H1 (cell line): ENCODE measurements around the gene ARHGEF7. TPM values are rescaled to one million over a fixed set of nuclear protein-coding genes. Genes with fewer than 3 reads are reported as not detected.

Source experiments
- ASH2L ChIP-seq: fragments of 200-600, 300-600 bp; sonication (generic); IDR thresholded peaks from one replicate; pipeline ENCODE4 v1.7.1; 2017; ENCODE audit warnings: low read length
- BCL11A ChIP-seq, 2 experiments: IDR thresholded peaks; one replicate each; pipeline ENCODE4 v1.6.1; 2011; ENCODE audit warnings: low read depth in 2 of 2, low read length in 2 of 2, mild to moderate bottlenecking in 2 of 2
- CHD7 ChIP-seq: fragments of 300-600 bp; sonication (generic); IDR thresholded peaks from 2 replicates; pipeline ENCODE4 v1.7.1; 2012; ENCODE audit warnings: low read length, moderate library complexity, mild to moderate bottlenecking, inconsistent platforms; ENCODE audit not compliant: insufficient replicate concordance
- CTBP2 ChIP-seq: IDR thresholded peaks from 2 replicates; pipeline ENCODE4 v1.7.0; 2011; ENCODE audit warnings: borderline replicate concordance, mild to moderate bottlenecking, moderate library complexity, mixed read lengths, low read length; ENCODE audit not compliant: insufficient read depth, insufficient read length
- JUND ChIP-seq: IDR thresholded peaks from 2 replicates; pipeline ENCODE4 v1.6.1; 2011; ENCODE audit warnings: mild to moderate bottlenecking, improper control_type of control experiment, low read length
- KDM1A ChIP-seq: fragments of 200-600, 300-600 bp; sonication (generic); IDR thresholded peaks from 2 replicates; pipeline ENCODE4 v1.7.1; 2016; ENCODE audit warnings: mild to moderate bottlenecking, low read length, borderline replicate concordance
- NRF1 ChIP-seq: IDR thresholded peaks from 2 replicates; pipeline ENCODE4 v1.6.1; 2011; ENCODE audit warnings: mild to moderate bottlenecking, low read depth, low read length, improper control_type of control experiment
- POLR2AphosphoS5 ChIP-seq: IDR thresholded peaks from 2 replicates; pipeline ENCODE4 v1.6.1; 2011; ENCODE audit warnings: low read depth, low read length
- RXRA ChIP-seq: IDR thresholded peaks from 2 replicates; pipeline ENCODE4 v1.6.1; 2011; ENCODE audit warnings: low read depth, mild to moderate bottlenecking, low read length, moderate library complexity; ENCODE audit not compliant: insufficient read depth
- polyA plus RNA-seq, 7 experiments: library from polyadenylated mRNA; depleted of rRNA in 3 of 7; stranded (reverse) in 5 of 7; unstranded in 2 of 7; fragments of >200 nt in 5 of 7; fragments of 200-250 nt in 2 of 7; gene quantifications; 1 replicate in 5 of 7; 2 replicates in 1 of 7; 4 replicates in 1 of 7; pipeline versions ENCODE4 v1.2.1 to v1.2.3, GENCODE V29; 2011 to 2013; ENCODE audit warnings: missing spikeins in 2 of 7, mixed read lengths in 2 of 7
- total RNA-seq: library from RNA; stranded (reverse); fragmentation: NEBNext Ultra II Directional; extraction: Animal tissue kit (Norgen Biotek cat#: 25700); gene quantifications from 2 replicates; pipeline ENCODE4 v1.2.1, GENCODE V29; 2021

The ARHGEF7 gene
- total and polyA plus RNA-seq, 2 of the 8 experiments (the other 6 are each of a cell fraction or from before 2014, with no cell fraction given) = 26.2 to 56.5 TPM

GRCh38 chr13:111248822-111249221, 133.7 kb downstream of the ARHGEF7 start (continued):
- TF ChIP-seq CHD7 = no peak
- TF ChIP-seq KDM1A = no peak
- no peak for TF ChIP-seq NRF1
- TF ChIP-seq RXRA = no peak
- TF ChIP-seq BCL11A (IDR thresholded peaks at IDR 0.05; ENCODE audit: low read depth in 2 of 2, low read length in 2 of 2) = no peak
- TF ChIP-seq JUND = no peak
- TF ChIP-seq ASH2L = no peak
- no peak for TF ChIP-seq POLR2AphosphoS5
- TF ChIP-seq CTBP2 = no peak
- TF ChIP-seq, all 59 proteins: peak for 0
